Epithelial cell of esophagus (primary cell): ENCODE data around the gene KIAA0586.
A peak's percentile ranks its signal among the peaks of the same experiment; 100 is the strongest.
"Not testable (repeated sequence)": the region's sequence is repeated elsewhere in the genome, so short reads cannot be mapped to it uniquely, and the experiment has no call there.

Experiments
- DNase-seq: peaks from one replicate; pipeline ENCODE4 v3.0.0; 2010; ENCODE audit warnings: low read depth
- H3K4me3 ChIP-seq: 2 replicates; pipeline ENCODE4 v1.5.1; 2011; ENCODE audit warnings: mild to moderate bottlenecking, low read length, control low read depth
- CTCF ChIP-seq: IDR thresholded peaks from 2 replicates; pipeline ENCODE4 v1.5.1; 2011; ENCODE audit warnings: low read depth, mild to moderate bottlenecking, low read length, control low read depth, inconsistent platforms; ENCODE audit not compliant: insufficient read depth; ENCODE audit errors: missing control alignments

The KIAA0586 gene

GRCh38 chr14:58572473-58572853 lies 144.9 kb downstream of the KIAA0586 start:
- DNase-seq: no peak

GRCh38 chr14:58572863-58573262 lies 145.3 kb downstream of the KIAA0586 start:
- no peak overlapping the region for H3K4me3 ChIP-seq
- no peak for DNase-seq
- TF ChIP-seq CTCF: no peak

More at GRCh38 chr14:58572473-58572853, 144.9 kb downstream of the KIAA0586 start:
- TF ChIP-seq CTCF: no peak
- no peak overlapping the region for H3K4me3 ChIP-seq

- H3K4me3 ChIP-seq: no peak overlapping the region
- peak; percentile 2 for TF ChIP-seq CTCF
- peak; percentile 8 for DNase-seq
Measured at GRCh38 chr14:58574623-58575022, 147.1 kb downstream of the KIAA0586 start.

- no peak for TF ChIP-seq CTCF
- H3K4me3 ChIP-seq: no peak overlapping the region
- no peak for DNase-seq
Measured at GRCh38 chr14:58575956-58576355, 148.4 kb downstream of the KIAA0586 start.

GRCh38 chr14:58580035-58580434 lies 152.5 kb downstream of the KIAA0586 start:
- H3K4me3 ChIP-seq, DNase-seq: not testable (repeated sequence)

GRCh38 chr14:58581389-58581788 lies 153.9 kb downstream of the KIAA0586 start:
- DNase-seq, H3K4me3 ChIP-seq: not testable (repeated sequence)

- DNase-seq: peak; percentile 22
- H3K4me3 ChIP-seq: no peak overlapping the region
- no peak for TF ChIP-seq CTCF
Measured at GRCh38 chr14:58584383-58584782, 156.9 kb downstream of the KIAA0586 start.

- no peak overlapping the region for H3K4me3 ChIP-seq
- no peak for DNase-seq
- no peak for TF ChIP-seq CTCF
Measured at GRCh38 chr14:58587271-58587670, 159.8 kb downstream of the KIAA0586 start.

GRCh38 chr14:58588321-58588720 lies 160.8 kb downstream of the KIAA0586 start:
- DNase-seq, H3K4me3 ChIP-seq: not testable (repeated sequence)
